Gastroesophageal sphincter (tissue), 4 donors: ENCODE results near the gene MAS1. TPM values are rescaled to one million over a fixed set of nuclear protein-coding genes. Genes with fewer than 3 reads are reported as not detected.

Experiments
- ATAC-seq: fragments of 150-250 bp; one replicate; pipeline ENCODE4 v1.9.1; 2016; ENCODE audit warnings: mild to moderate bottlenecking, moderate library complexity
- H3K27ac ChIP-seq, 4 donors: fragments of 200-600 bp; sonication (generic) in 3 of 4; 1 replicate in 3 of 4; 2 replicates in 1 of 4; pipeline ENCODE4 v1.5.1; 2016 to 2019
- H3K27me3 ChIP-seq: fragments of 200-600 bp; sonication (generic); one replicate; pipeline ENCODE4 v1.5.1; 2019
- H3K36me3 ChIP-seq, 2 donors: fragments of 200-600 bp; sonication (generic); one replicate each; pipeline ENCODE4 v1.5.1; 2019; ENCODE audit warnings: control low read depth in 1 of 2
- H3K4me1 ChIP-seq, 3 donors: fragments of 200-600 bp; sonication (generic); 1 replicate in 2 of 3; 2 replicates in 1 of 3; pipeline ENCODE4 v1.5.1; 2016 to 2019; ENCODE audit warnings: control low read depth in 2 of 3
- H3K4me3 ChIP-seq, 2 donors: fragments of 200-600 bp; sonication (generic); one replicate each; pipeline ENCODE4 v1.5.1; 2019; ENCODE audit warnings: mild to moderate bottlenecking in 1 of 2, moderate library complexity in 1 of 2
- H3K9me3 ChIP-seq, 3 donors: fragments of 200-600 bp; sonication (generic); one replicate each; pipeline ENCODE4 v1.5.1; 2017 to 2019; ENCODE audit warnings: control low read depth in 2 of 3
- EP300 ChIP-seq: sonication (generic); formaldehyde crosslinking; IDR thresholded peaks from one replicate; pipeline ENCODE4 v1.6.1; 2017; ENCODE audit warnings: antibody characterized with exemption, mild to moderate bottlenecking
- POLR2A ChIP-seq, 2 donors: fragments of 450-650 bp; IDR thresholded peaks; one replicate each; pipeline ENCODE4 v1.6.1; 2017; ENCODE audit warnings: antibody characterized with exemption in 2 of 2, mild to moderate bottlenecking in 2 of 2, moderate library complexity in 1 of 2
- POLR2AphosphoS5 ChIP-seq: sonication (generic); formaldehyde crosslinking; IDR thresholded peaks from one replicate; pipeline ENCODE4 v1.6.1; 2017; ENCODE audit warnings: antibody characterized with exemption
- WGBS, 2 donors: methylation state at CpG; one replicate each; pipeline ENCODE4 v1.1.5; 2018; ENCODE audit warnings: low coverage in 1 of 2; 5-methylcytosine and 5-hydroxymethylcytosine counted together
- total RNA-seq, 4 donors: library from RNA; depleted of rRNA; stranded (reverse); fragments of >200 nt; gene quantifications; one replicate each; pipeline ENCODE4 v1.1.0, GENCODE V29; 2016
- TF ChIP-seq, protein P1 (sequence below), 4 experiments: fragments of 200-600 bp in 2 of 4; fragments of 450-650 bp in 2 of 4; sonication (generic) in 1 of 4; IDR thresholded peaks; one replicate each; pipeline ENCODE4 v1.5.1; 2017 to 2019; ENCODE audit warnings: antibody characterized with exemption in 4 of 4, mild to moderate bottlenecking in 2 of 4, moderate library complexity in 2 of 4

The MAS1 gene
- total RNA-seq, 4 donors from 2014 or later: not detected

DNA sequence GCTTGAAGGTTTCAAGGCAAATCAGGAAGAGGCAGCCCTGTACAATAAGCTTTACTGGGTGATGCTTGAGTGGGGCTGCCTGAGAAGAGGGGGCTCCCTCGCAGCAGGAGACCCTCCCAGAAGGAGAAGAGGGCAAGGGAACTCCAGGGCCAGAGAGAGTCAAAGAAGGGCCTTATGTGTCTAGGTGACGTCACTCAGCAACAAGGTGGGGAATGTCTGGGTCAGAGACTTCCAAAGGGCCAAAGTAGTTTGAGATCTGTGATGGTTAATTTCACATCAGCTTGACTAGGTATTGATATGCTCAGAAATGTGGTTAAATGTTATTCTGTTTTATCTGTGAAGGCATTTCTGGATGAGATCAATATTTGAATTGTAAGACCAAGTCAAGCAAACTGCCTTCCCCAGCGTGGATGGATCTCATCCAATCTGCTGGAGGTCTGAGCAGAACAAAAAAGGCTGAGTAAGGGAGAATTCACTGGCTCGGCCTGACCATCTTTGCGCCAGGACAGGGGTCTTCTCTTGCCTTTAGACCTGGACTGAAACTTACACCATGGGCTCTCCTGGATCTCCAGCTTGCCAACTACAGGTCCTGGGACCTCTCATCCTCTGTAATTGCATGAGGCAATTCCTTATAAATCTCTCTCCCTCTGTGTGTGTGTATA is 35.9 kb downstream of the MAS1 start:
- TF ChIP-seq EP300: no peak
- no peak for TF ChIP-seq POLR2AphosphoS5
- TF ChIP-seq POLR2A (IDR thresholded peaks at IDR 0.05): no peak
- TF ChIP-seq, protein P1, sequence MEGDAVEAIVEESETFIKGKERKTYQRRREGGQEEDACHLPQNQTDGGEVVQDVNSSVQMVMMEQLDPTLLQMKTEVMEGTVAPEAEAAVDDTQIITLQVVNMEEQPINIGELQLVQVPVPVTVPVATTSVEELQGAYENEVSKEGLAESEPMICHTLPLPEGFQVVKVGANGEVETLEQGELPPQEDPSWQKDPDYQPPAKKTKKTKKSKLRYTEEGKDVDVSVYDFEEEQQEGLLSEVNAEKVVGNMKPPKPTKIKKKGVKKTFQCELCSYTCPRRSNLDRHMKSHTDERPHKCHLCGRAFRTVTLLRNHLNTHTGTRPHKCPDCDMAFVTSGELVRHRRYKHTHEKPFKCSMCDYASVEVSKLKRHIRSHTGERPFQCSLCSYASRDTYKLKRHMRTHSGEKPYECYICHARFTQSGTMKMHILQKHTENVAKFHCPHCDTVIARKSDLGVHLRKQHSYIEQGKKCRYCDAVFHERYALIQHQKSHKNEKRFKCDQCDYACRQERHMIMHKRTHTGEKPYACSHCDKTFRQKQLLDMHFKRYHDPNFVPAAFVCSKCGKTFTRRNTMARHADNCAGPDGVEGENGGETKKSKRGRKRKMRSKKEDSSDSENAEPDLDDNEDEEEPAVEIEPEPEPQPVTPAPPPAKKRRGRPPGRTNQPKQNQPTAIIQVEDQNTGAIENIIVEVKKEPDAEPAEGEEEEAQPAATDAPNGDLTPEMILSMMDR (IDR thresholded peaks at IDR 0.05): no peak
- no peak overlapping the region for H3K4me3 ChIP-seq
- no peaks in the 10 kb centered on the region for H3K27me3 ChIP-seq
- H3K27ac ChIP-seq: no peak overlapping the region
- H3K36me3 ChIP-seq: no peaks in the 10 kb centered on the region
- ATAC-seq: no peak
- H3K9me3 ChIP-seq: no peaks in the 10 kb centered on the region
- WGBS, 2 donors: 77 to 80% methylated on average over 2 to 5 of the region's 5 CpGs
- peaks cover 0 to 14% (median 0%) of the 10 kb centered on the region in 3 donors for H3K4me1 ChIP-seq

DNA sequence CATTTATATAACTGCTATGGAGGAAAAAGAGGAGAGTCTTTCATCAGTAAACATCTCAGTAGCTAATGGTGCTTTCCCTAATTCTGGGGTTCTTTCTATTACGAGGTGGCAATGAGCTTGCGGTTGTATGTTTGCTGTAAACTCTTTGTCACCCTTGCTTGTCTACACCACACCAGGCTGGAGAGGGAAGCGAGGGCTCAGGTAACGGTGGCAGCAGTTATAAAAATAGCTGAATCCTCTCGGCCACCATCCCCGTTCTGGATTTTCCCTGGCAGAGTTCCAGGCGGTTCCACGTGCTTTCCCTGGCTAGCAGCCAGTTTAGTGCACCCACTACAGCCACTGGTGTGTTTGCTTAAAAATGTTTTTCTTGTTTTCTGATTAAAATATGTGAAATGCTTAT is 39.0 kb downstream of the MAS1 start:
- no peak overlapping the region for H3K27ac ChIP-seq
- WGBS, 2 donors: 8 to 38% methylated on average over 4 to 8 of the region's 8 CpGs
- H3K9me3 ChIP-seq: no peaks in the 10 kb centered on the region
- H3K4me1 ChIP-seq: peaks cover 0 to 14% (median 0%) of the 10 kb centered on the region in 3 donors
- no peak for ATAC-seq
- H3K36me3 ChIP-seq: no peaks in the 10 kb centered on the region
- no peak overlapping the region for H3K4me3 ChIP-seq
- no peak for TF ChIP-seq POLR2AphosphoS5
- TF ChIP-seq, protein P1 (IDR thresholded peaks at IDR 0.05): no peak
- TF ChIP-seq EP300: no peak
- TF ChIP-seq POLR2A (IDR thresholded peaks at IDR 0.05): no peak
- H3K27me3 ChIP-seq: no peaks in the 10 kb centered on the region

- Histone ChIP-seq H3K9me3 (peaks cover 0 to 7% (median 0%) of the 10 kb centered on the region in 3 donors), H3K27ac (no peak overlapping the region), H3K36me3 (no peaks in the 10 kb centered on the region), H3K4me3 (no peak overlapping the region), H3K4me1 (peaks cover 0 to 5% (median 0%) of the 10 kb centered on the region in 3 donors), H3K27me3 (no peaks in the 10 kb centered on the region)
- 89 to 90% methylated on average over 3 of the region's 3 CpGs for WGBS, 2 donors
- TF ChIP-seq, protein P1 (IDR thresholded peaks at IDR 0.05): no peak
- TF ChIP-seq POLR2AphosphoS5 (no peak), EP300 (no peak), POLR2A (IDR thresholded peaks at IDR 0.05) (no peak)
- ATAC-seq: no peak
Observed at GRCh38 chr6:159931112-159931511, 40.3 kb downstream of the MAS1 start.

DNA sequence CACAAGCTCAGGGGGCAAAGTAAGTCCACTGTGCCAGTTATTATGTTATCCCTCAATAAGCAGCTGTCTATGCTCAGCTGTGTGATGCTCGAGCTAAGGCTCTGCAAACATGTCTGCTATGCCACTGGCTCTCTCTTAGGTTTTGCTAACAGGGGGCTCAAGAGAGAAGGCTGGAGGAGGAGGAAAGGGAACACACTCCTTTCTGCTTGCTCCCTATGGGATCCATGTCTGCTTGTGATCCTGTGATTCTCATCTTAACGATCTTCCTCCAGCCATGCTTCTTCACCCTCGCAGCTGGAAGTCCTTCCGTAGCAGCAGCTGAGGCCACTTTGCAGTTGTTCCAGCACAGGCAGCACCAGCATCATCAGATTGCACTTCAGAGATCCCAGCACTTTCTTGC is 41.1 kb downstream of the MAS1 start:
- no peak for ATAC-seq
- H3K36me3 ChIP-seq: no peaks in the 10 kb centered on the region
- peaks cover 0 to 7% (median 0%) of the 10 kb centered on the region in 3 donors for H3K9me3 ChIP-seq
- H3K27me3 ChIP-seq: no peaks in the 10 kb centered on the region
- peaks cover 0 to 5% (median 0%) of the 10 kb centered on the region in 3 donors for H3K4me1 ChIP-seq
- TF ChIP-seq, protein P1 (IDR thresholded peaks at IDR 0.05): no peak
- TF ChIP-seq POLR2AphosphoS5 (no peak), EP300 (no peak), POLR2A (IDR thresholded peaks at IDR 0.05) (no peak)
- no peak overlapping the region for H3K4me3 ChIP-seq
- WGBS, 2 donors: 38 to 46% methylated on average over 1 to 4 of the region's 4 CpGs
- H3K27ac ChIP-seq: no peak overlapping the region

DNA sequence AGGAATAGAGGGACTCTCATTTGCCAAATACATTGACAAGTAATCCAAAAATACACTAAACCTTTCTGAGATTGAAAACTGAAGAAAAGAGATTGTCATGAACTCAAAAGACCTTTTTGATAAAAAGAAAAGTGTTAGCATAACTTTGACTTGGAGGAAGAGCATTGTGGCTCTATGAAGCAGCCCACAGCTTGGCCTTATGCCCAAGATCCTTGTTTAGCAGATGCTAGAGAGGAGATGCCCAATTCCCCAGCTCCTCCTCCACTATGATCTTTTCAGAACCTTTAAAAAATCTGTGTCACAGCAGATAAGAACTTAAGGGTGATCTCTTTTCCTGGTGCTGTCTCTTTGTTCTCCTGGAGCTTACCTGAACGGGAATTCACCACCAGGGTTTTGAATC is 42.3 kb downstream of the MAS1 start:
- H3K4me1 ChIP-seq: peaks cover 0 to 5% (median 0%) of the 10 kb centered on the region in 3 donors
- H3K36me3 ChIP-seq: no peaks in the 10 kb centered on the region
- H3K27ac ChIP-seq: no peak overlapping the region
- ATAC-seq: no peak
- WGBS, 2 donors: 87 to 100% methylated on average over 1 of the region's 1 CpG
- H3K27me3 ChIP-seq: no peaks in the 10 kb centered on the region
- TF ChIP-seq POLR2AphosphoS5 (no peak), EP300 (no peak), POLR2A (IDR thresholded peaks at IDR 0.05) (no peak)
- TF ChIP-seq, protein P1 (IDR thresholded peaks at IDR 0.05): no peak
- H3K4me3 ChIP-seq: no peak overlapping the region
- H3K9me3 ChIP-seq: peaks cover 0 to 7% (median 0%) of the 10 kb centered on the region in 3 donors
